NCI-H2171 (cell line): ENCODE results near the gene GRIK4.
"Not testable (repeated sequence)": the region's sequence is repeated elsewhere in the genome, so short reads cannot be mapped to it uniquely, and the experiment has no call there.

Experiments
- DNase-seq: peaks from one replicate; lab custom pipeline; 2025; lab: John Stamatoyannopoulos, UW

The GRIK4 gene

DNA sequence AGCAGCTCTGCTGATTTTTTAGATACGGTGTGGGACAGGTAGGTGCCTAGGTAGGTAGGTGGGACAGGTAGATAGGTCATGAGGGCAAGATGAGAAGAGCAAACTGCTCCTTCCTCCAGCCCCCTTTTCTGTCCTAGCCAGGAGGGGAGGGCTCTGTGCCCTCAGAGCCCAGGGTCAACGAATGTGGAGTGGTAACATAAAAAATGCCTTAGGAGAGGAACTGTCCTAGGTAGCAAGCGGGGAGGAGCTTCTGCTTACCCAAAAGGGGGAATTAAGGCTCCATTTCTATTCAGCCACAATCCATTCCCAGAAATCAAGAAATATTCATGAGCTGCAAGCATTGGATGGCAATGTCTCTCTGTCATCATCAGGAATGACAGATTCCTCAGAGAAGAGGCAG is 234.8 kb downstream of the GRIK4 start:
- no peak for DNase-seq

DNA sequence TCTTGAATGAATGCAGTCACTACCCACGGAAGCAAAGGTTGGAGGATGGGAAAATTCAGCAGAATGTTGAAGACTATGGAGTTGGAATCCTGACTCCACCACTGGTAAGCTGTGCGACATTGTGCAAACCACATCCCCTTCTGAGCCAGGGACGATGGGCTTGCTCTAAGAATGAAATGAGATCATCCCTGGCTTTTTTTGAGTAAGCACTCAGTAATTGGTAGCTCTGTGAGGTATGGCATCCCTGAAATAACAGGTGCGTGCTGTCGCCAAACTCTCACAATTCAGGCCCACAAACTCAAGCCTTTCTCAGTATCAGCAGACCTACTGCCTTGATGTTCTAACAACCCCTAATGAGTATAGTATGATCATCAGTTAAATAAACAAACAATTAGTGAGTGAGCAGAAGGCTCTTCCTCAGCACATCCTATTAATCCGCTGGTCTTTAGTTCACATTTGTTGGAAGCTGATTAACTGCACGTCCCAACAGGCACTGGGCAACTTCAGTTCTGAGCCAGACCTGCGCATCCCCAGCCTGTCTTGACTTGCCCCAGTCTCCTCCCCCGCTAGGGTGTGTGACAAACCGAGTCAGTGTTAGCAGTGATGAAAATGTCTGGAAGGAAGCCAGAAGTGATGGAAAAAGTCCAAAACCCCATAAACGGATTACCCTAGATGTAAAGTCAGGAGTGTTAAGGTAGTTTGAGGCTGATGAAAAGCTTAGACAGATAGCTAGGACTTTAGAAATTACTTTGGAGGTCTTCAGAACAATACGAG is 235.5 kb downstream of the GRIK4 start:
- peak; percentile 77 for DNase-seq

DNA sequence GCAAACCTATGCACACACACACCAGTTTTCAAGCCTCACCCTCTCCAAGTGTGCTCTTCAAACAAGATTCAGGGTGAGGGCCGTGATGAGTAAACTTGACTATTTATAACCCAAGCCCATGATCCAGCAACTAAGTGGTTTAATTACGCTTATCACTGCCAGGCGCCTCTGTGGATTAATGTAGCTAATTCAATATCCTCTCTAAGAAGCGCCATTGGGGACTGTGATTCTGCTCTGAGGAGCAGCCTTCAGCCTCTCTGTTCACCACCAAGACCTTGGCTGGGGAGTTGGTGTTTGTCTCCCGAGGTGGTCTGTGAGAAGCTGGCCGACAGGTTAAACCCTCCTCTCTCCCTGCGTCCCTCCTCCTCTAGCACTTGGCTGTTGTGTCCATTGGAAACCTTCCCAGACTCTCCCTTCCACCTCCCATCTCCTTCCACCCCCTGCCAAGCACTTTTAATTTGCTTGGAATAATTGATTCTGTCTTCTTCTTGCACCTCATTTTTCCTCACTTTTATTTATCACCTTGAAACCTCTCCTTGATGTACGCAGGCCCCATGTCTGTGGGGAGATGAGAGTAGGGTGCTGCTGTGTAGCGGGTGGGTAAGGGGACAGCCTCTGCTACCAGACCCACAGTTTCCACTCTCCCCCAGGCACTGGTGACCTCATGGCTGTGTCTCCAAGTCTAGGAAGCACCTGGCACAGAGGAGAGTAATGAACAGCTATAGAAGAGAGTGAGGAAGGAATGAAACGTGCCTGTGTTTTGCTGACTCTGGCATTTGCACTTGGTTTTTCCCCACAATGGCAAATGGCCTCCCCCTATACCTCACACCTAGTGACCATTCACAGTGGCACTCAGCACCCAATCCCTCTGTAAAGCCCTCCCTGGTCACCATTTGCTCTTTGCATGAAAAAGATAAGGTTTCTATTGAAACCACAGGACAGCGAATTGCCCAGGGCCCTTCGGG is 236.6 kb downstream of the GRIK4 start:
- DNase-seq = no peak

DNA sequence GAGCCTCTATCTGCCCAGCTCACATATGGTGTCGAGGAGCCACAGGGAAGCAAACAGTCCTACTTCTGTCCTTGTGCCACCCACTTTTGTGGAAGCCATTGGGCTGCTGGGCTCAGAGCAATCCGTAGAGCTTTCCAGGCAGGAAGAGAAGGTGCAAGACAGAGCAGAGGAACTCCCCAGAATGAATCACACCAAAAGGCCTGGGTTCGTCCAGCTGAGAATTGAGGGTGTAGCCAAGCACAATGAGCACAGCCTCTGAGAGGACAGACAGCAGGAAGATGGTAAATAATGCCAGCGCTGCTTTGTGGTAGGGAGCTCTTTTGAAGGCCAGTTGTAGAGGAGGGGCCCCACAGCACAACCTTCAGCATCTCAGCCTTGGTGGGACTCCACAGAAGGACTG is 237.8 kb downstream of the GRIK4 start:
- DNase-seq = no peak

DNA sequence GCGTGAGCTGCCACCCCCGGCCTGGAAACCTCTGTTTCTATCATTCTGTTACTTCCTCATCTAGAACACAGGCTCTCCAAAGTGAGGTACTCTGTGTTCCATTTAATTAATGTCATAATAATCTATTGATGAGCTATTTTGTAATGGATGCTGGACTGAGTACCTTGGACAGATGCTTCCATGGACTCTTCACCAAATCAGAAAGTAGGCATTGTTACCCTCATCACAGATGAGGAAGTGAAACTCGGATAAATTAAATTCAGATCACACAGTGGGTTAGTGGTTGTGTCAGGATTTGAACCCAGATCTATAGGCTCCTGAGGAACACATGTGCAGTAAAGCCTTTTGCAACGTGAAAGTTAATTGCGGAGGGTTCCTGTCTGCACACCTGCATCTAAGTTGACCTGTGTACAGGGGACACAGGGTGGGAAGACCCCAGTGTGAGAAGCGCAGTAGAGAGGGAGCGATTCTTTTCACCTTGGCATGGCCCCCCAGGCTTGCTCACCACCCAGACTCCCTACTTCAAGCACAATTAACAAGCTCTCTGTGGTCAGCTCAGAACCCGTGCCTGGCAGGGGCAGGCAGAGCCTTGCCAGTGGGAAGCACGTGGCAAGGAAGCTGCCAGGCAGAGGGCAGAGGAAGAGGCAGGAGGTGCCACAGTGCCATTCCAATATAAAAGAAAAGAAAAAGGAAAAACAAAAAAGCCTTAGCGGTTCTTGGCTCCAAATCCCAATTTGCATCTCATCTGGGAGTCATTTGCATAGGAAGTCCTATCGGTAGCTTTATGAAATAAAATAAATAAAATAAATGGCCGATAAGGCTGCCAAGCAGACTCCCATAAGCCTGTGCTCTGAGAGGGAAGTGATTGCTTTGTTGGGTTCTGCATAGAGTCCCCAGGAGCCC is 239.3 kb downstream of the GRIK4 start:
- no peak for DNase-seq

DNA sequence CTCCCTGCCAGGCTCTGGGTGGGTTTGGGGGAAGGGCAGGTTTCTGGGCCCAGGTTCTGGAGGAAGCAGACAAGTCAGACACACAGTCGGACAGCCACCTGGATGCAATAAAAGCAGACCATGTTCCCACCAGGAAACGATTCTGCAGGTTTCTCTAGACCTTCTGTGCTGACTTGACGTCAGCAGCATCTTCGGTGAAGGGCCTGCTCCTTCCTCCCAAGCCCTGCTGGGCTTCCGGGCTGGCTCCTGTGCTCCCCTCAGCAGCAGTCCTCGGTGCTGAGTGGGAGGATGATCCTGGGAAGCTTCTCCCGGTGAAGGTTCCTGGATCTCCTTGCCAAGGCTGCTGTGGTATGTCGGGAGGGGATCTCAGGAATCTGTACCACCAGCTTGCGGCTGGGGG is 240.0 kb downstream of the GRIK4 start:
- DNase-seq = no peak

DNA sequence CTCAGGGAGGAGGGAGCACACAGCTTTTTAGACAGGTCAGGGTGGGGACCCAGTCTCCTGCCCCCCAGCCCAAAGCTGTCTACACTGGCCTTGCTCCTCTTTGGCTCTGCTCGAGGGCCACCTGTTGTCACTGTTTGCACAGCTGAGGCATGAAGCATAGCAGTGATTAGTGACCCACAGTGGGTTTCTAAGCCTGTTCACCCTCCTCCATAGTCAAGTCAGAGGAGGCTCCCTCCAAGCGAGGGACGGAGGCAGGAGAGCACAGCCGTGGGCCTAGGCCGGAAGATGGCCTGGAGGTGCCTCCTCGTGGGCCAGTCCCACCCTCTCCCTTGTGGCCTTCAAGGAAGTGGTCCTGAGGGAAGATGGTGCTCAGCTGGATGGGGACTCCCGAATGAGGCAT is 241.1 kb downstream of the GRIK4 start:
- DNase-seq = no peak

DNA sequence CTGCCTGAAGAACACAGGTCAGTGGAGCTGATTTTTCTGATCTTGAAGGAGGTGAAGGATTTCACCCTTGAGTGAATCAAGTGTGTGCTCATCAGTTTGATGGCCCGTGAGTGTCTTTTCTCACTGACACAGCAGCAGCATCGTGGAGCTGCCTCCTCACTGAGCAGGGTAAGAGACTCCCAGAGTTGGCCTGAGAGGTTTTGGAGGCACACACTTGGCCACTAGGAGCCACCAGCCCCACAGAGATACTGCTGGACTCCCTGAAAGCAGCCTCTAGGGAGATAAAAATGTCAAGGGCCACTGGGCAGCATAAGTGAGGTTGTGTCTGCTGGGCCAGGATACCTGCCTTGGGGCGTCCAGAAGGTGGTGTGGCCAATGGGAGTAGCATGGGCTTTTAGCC is 245.4 kb downstream of the GRIK4 start:
- DNase-seq = no peak

DNA sequence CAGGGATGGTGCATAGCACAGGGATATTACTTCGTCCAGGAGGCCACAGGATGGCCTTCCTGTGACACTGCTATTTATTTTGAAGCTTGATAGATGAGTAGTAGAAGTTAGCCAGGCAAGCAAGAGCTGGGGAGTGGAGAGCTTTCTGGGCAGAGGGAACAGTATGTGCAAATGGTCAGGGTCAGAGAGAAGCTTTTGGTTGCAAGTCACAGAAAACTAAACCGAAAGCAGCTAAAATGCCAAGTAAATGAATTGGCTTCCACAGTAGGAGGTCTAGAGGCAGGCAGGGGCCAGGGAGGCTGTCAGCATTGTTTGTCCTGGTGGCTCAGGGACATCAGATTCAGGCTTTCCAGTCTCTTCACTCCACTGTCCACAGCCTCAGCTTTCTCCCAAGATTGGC is 247.5 kb downstream of the GRIK4 start:
- DNase-seq = no peak

DNA sequence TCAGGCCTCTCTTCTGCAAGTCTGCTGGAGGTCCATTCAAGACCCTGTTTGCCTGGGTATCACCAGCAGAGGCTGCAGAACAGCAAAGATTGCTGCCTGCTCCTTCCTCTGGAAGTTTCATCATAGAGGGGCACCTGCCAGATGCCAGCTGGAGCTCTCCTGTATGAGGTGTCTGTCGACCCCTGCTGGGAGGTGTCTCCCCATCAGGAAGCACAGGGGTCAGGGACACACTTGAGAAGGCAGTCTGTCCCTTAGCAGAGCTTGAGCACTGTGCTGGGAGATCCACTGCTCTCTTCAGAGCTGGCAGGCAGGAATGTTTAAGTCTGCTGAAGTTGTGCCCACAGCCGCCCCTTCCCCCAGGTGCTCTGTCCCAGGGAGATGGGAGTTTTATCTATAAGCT is 254.2 kb downstream of the GRIK4 start:
- DNase-seq = not testable (repeated sequence)

DNA sequence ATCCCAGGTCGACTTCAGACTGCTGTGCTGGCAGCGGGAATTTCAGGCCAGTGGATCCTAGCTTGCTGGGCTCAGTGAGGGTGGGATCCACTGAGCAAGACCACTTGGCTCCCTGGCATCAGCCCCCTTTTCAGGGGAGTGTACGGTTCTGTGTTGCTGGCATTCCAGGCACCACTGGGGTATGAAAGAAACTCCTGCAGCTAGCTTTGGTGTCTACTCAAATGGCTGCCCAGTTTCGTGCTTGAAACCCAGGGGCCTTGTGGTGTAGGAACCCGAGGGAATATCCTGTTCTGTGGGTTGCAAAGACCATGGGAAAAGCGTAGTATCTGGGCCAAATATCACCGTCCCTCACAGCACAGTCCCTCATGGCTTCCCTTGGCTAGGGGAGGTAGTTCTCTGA is 254.8 kb downstream of the GRIK4 start:
- DNase-seq = no peak

DNA sequence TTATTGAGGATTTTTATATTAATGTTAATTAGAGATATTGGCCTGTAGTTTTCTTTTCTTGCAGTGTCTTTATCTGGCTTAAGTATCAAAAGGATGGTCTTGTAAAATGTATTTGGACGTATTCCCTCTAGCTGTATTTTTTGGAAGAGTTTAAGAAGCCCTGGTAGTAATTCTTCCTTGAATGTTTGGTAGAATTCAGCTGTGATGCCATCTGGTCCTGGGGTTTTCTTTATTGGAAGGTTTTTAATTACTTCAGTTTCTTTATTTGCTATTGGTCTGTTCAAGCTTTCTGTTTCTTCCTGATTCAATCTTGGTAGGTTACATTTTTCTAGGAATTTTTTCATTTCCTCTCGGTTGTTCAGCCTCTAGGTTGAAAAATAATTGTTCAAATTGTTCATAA is 257.4 kb downstream of the GRIK4 start:
- DNase-seq = no peak

DNA sequence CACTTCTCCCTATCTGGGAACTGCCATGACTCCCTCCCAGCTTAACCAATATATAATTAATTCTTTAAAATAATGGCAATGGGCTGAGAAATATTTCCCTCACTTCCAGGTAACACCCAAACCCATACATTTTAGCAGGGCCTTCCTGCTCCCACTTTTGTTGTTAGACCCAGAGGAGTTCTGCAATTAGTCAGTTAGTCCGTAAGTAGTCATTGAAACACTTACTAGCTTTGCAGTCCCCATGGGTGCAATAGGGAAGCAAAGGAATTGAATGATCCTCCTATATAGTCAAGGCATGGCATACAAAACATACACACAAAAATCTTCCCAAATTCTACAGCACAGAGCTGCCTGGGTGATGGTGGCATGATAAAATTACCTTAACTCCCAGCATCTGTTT is 258.4 kb downstream of the GRIK4 start:
- DNase-seq = no peak

DNA sequence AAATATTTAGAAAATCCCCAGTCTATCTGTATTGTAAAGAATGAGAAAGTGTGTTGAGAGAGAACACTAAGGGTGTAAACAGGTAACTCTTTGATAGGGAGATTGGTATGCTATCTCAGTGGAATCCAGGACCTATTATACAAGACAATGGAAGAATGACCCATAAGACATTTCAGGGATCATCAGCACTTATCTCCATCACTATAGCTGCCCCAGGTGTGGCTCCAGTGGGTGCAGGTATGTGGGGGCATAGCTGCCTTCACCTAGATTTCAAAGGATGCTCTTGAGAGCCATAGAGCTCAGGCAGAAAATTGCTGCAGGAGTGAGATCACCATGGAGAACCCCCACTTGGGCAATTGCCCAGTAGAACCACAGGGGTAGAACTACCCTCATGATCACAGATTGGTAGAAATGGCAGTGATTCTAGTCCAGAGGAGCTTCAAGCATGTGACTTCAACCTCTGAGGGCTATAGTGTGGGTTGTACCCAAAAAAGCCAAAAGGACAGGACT is 260.1 kb downstream of the GRIK4 start:
- DNase-seq = no peak

DNA sequence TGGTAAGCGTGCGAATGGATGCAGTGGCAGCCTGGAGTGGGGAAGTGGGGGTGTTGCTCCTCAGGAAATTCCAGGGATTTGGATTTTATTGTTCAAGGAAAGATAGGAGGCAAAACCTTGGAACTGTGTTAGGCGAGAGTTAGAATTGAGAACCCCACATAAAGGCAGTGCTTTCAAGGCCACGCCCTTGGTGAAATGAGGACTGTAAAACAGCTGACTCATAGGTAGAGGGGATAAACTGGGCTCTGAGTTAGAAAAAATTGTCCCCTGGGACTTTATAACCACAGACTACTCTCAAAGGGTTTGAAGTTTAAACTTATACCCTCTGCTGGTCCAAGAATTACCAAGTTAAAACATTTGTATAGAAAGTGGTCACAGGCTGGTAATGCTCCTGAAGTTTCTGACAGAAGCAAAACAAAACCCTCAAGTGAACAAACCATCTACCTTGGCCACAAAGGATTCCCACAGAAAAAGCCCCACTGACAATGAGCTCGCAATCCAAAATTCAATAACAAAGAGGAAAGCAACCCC is 262.0 kb downstream of the GRIK4 start:
- no peak for DNase-seq

DNA sequence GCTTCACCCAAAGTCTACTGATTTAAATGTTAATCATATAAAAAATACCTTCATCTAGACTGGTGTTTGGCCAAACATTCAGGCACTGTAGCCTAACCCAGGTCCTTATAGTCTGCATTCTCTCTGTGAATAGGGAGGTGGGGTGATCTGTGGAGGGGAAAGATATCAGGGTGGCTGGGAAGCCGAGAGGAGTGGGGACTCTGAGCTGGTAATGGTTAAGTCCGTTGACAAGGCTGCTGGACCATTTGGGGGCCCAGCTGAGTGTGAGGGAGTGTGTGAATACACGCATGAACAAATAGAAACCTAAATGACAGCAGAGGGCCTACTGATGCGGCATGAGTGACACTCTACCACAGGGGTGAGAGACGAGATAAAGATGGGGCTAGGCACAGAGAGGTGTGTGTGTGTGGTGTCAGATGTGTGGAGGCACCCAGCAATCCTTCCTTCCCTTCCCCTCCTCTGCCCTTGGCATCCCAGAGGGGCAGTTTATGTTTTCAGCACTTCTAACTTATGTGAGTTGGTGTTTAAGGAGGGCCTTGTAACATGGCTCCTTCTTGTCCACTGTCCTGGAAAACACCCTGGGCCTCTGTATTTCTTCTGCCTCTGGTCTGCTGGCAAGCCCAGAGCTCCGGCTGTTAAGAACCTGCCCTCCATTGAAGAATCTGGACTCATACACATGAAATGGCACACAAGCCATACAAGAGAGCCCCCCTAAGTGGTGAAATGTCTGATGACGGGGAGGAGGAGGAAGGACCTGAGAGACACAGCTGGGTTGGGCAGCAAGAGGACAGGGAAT is 263.2 kb downstream of the GRIK4 start:
- no peak for DNase-seq

DNA sequence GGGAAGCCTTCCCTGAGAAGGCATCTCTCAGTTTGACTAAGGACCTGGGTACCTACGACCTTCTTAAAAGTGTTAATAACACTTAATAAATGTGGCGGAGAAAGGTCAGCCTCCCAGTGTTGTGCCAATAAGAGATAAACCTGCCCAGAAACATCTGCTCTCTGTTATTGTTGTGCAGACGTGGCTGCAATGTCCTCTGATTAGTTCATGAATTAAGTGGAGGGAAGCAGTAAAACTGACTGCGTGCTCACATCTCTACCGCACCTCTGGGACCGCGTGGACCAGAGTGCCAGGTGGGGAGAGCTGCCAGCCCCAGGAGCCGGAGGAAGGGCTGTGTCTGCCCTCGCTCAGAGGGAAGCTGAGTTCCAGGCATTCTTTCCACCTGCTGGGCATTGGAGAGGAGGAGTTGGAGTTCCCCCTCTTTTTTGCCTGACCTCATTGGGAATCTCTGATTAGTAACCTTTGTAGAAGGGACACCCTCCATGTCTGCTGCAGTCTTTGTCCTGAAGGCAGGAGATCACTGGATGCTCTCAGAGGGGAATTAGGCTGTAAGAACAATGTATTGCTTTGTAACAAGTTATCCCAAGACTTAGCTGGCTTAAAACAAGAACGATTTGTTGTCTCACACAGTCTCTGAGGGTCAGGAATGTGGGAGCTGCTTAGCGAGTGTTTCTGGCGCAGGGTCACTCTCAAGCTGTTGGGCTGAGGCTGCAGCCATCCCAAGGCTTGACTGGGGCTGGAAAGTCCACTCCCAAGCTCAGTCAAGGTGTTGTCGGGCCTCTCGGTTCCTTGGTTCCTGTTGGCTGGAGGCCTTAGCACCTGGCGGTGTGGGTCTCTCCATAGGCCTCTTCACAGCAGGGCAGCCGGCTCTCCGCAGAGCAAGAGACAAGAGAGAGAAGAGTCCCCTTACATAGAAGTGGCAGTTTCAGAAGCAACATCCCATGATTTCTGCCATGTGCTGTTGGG is 264.7 kb downstream of the GRIK4 start:
- DNase-seq = no peak

DNA sequence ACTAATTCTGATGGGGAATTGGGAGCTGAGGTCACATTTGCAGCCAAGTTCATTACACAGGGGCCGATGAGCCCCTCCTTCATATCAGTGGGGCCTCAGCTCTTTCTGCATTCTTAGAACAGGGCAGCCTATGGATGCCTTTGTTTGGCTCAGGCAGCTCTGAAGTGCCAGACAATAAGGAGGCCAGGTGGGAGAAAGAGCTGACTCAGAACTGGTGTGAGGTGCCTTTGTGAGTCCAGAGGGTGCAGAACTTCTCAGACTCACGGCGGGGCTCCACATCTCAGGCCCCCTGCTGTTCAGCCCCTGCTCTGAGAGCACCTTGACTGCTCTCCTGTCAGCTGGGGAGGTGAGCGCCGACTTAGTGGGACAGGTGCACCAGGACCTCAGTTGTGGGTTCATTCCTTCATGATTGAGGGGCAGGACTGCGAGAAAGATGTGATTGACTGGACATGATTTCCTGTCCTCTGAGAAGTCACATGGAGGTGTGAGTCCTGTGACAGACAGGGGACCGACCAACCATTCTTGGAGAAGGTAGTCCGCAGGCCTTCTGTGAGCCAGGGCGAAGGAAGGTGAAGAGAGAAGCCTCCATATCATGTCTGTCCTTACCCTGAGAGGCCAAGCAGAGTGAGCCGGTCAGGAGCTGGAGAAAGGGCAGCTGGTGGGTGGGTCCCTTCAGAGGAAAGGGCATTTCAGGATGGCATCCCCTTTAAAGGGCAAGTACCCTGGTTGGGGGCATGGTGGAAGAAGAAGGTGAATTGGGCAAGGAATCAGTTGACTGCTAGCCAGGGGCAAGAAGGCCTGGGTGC is 267.3 kb downstream of the GRIK4 start:
- DNase-seq = no peak

DNA sequence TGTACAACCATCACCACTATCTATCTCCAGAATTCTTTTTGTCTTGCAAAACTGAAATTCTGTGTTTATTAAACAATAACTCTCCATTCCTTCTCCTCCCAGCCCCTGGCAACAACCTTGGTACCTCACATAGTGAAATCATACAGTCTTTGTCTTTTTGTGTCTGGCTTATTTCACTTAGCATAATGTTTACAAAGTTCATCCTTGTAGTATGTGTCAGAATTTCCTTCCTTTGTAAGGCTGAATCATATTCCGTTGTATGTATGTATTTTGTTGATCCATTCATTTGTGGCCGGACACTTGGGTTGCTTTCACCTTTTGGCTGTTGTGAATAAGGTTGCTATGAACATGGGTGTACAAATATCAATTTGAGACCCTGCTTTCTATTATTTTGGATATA is 268.7 kb downstream of the GRIK4 start:
- DNase-seq = no peak
